Measurements from ENCODE around the gene ZNF80.
"Not testable (repeated sequence)": the region's sequence is repeated elsewhere in the genome, so short reads cannot be mapped to it uniquely, and the experiment has no call there.

Gene ZNF80

GRCh38 chr3:114237478-114237877 is at the start of gene ZNF80:
Gene ZNF80, minus strand, starts transcription at chr3:114237578. Its CDS starts 504 bp downstream, at chr3:114237074.
- H3K36me3 ChIP-seq (ENCODE audit: control insufficient read depth, insufficient read depth, low read length); H3K4me3 ChIP-seq (replicated peaks; ENCODE audit: low read depth, low read length); DNase-seq (ENCODE audit: extremely low read depth, insufficient read length); H3K27me3 ChIP-seq (replicated peaks; ENCODE audit: control insufficient read depth, insufficient read depth, low read length): not testable (repeated sequence)

- DNase-seq (ENCODE audit: extremely low read depth, insufficient read length): no peak
- no peaks in the 10 kb centered on the region for H3K36me3 ChIP-seq (ENCODE audit: control insufficient read depth, insufficient read depth, low read length)
- H3K27me3 ChIP-seq (replicated peaks; ENCODE audit: control insufficient read depth, insufficient read depth, low read length): no peaks in the 10 kb centered on the region
- no peak overlapping the region for H3K4me3 ChIP-seq (replicated peaks; ENCODE audit: low read depth, low read length)
- no peak for TF ChIP-seq CTCF (IDR thresholded peaks at IDR 0.05; ENCODE audit: insufficient read depth, low read length, poor library complexity, severe bottlenecking)
Measured at GRCh38 chr3:114286266-114286665, 48.9 kb upstream of the ZNF80 start.

- H3K4me3 ChIP-seq (replicated peaks; ENCODE audit: low read depth, low read length): no peak overlapping the region; the same call in 1 of the 2 replicates
- no peak for TF ChIP-seq CTCF (IDR thresholded peaks at IDR 0.05; ENCODE audit: insufficient read depth, low read length, poor library complexity, severe bottlenecking)
- H3K36me3 ChIP-seq (ENCODE audit: control insufficient read depth, insufficient read depth, low read length): no peaks in the 10 kb centered on the region
- no peaks in the 10 kb centered on the region for H3K27me3 ChIP-seq (replicated peaks; ENCODE audit: control insufficient read depth, insufficient read depth, low read length)
- no peak for DNase-seq (ENCODE audit: extremely low read depth, insufficient read length)
Measured at GRCh38 chr3:114285648-114286230, 48.4 kb upstream of the ZNF80 start.

- no peak for DNase-seq (ENCODE audit: extremely low read depth, insufficient read length)
- Histone ChIP-seq H3K36me3 (ENCODE audit: control insufficient read depth, insufficient read depth, low read length) (no peaks in the 10 kb centered on the region), H3K4me3 (replicated peaks; ENCODE audit: low read depth, low read length) (no peak overlapping the region), H3K27me3 (replicated peaks; ENCODE audit: control insufficient read depth, insufficient read depth, low read length) (no peaks in the 10 kb centered on the region)
- TF ChIP-seq CTCF (IDR thresholded peaks at IDR 0.05; ENCODE audit: insufficient read depth, low read length, poor library complexity, severe bottlenecking): no peak
Measured at GRCh38 chr3:114284644-114285043, 47.3 kb upstream of the ZNF80 start.

- not testable (repeated sequence) for H3K27me3 ChIP-seq (replicated peaks; ENCODE audit: control insufficient read depth, insufficient read depth, low read length); H3K36me3 ChIP-seq (ENCODE audit: control insufficient read depth, insufficient read depth, low read length); H3K4me3 ChIP-seq (replicated peaks; ENCODE audit: low read depth, low read length); DNase-seq (ENCODE audit: extremely low read depth, insufficient read length)
Measured at GRCh38 chr3:114276856-114277255, 39.5 kb upstream of the ZNF80 start.

- H3K36me3 ChIP-seq (ENCODE audit: control insufficient read depth, insufficient read depth, low read length): no peaks in the 10 kb centered on the region
- TF ChIP-seq CTCF (IDR thresholded peaks at IDR 0.05; ENCODE audit: insufficient read depth, low read length, poor library complexity, severe bottlenecking): no peak
- DNase-seq (ENCODE audit: extremely low read depth, insufficient read length): no peak
- H3K27me3 ChIP-seq (replicated peaks; ENCODE audit: control insufficient read depth, insufficient read depth, low read length): no peaks in the 10 kb centered on the region
- no peak overlapping the region for H3K4me3 ChIP-seq (replicated peaks; ENCODE audit: low read depth, low read length)
Measured at GRCh38 chr3:114274929-114275328, 37.6 kb upstream of the ZNF80 start.

GRCh38 chr3:114272271-114272670 is 34.9 kb upstream of the ZNF80 start:
- TF ChIP-seq CTCF (IDR thresholded peaks at IDR 0.05; ENCODE audit: insufficient read depth, low read length, poor library complexity, severe bottlenecking): no peak
- Histone ChIP-seq H3K36me3 (ENCODE audit: control insufficient read depth, insufficient read depth, low read length) (no peaks in the 10 kb centered on the region), H3K4me3 (replicated peaks; ENCODE audit: low read depth, low read length) (no peak overlapping the region), H3K27me3 (replicated peaks; ENCODE audit: control insufficient read depth, insufficient read depth, low read length) (no peaks in the 10 kb centered on the region)
- no peak for DNase-seq (ENCODE audit: extremely low read depth, insufficient read length)
